ENCODE results near the gene TMEM217. TPM values are rescaled to one million over a fixed set of nuclear protein-coding genes. Genes with fewer than 3 reads are reported as not detected.

The TMEM217 gene
- total and polyA plus RNA-seq, 2 experiments from 2014 or later, result 1.3 to 4.5 TPM

GRCh38 chr6:37269105-37269504 lies 11.2 kb upstream of the TMEM217 start:
- DNase-seq (ENCODE audit: low read depth in 1 of 2, low spot score in 1 of 2), result no peak
- peaks cover 3% of the 10 kb centered on the region for H3K36me3 ChIP-seq
- H3K27me3 ChIP-seq, result no peaks in the 10 kb centered on the region
- no peaks in the 10 kb centered on the region for H3K9me3 ChIP-seq (ENCODE audit: low read depth)
- no peak overlapping the region for H3K4me3 ChIP-seq
- H3K27ac ChIP-seq, result no peak overlapping the region
- TF ChIP-seq CTCF (IDR thresholded peaks at IDR 0.05; ENCODE audit: low read depth, low read length), result no peak
- H3K4me1 ChIP-seq (ENCODE audit: low read depth), result no peaks in the 10 kb centered on the region

- Histone ChIP-seq H3K4me1 (ENCODE audit: low read depth) (peaks cover 3% of the 10 kb centered on the region), H3K36me3 (peaks cover 3% of the 10 kb centered on the region), H3K4me3 (no peak overlapping the region), H3K27ac (no peak overlapping the region), H3K9me3 (ENCODE audit: low read depth) (no peaks in the 10 kb centered on the region), H3K27me3 (no peaks in the 10 kb centered on the region)
- TF ChIP-seq CTCF (IDR thresholded peaks at IDR 0.05; ENCODE audit: low read depth, low read length), result no peak
- DNase-seq (ENCODE audit: low read depth in 1 of 2, low spot score in 1 of 2), result no peak
Observed at GRCh38 chr6:37265860-37266259, 7.9 kb upstream of the TMEM217 start.

- Histone ChIP-seq H3K4me1 (ENCODE audit: low read depth) (peaks cover 3% of the 10 kb centered on the region), H3K4me3 (no peak overlapping the region), H3K9me3 (ENCODE audit: low read depth) (no peaks in the 10 kb centered on the region), H3K27ac (no peak overlapping the region), H3K36me3 (no peaks in the 10 kb centered on the region), H3K27me3 (no peaks in the 10 kb centered on the region)
- DNase-seq (ENCODE audit: low read depth in 1 of 2, low spot score in 1 of 2), result no peak
- TF ChIP-seq CTCF (IDR thresholded peaks at IDR 0.05; ENCODE audit: low read depth, low read length), result no peak
Observed at GRCh38 chr6:37265001-37265400, 7.1 kb upstream of the TMEM217 start.

GRCh38 chr6:37262446-37263026 lies 4.6 kb upstream of the TMEM217 start:
- Histone ChIP-seq H3K4me1 (ENCODE audit: low read depth) (peaks cover 7% of the 10 kb centered on the region), H3K9me3 (ENCODE audit: low read depth) (no peaks in the 10 kb centered on the region), H3K4me3 (no peak overlapping the region), H3K27ac (no peak overlapping the region), H3K27me3 (no peaks in the 10 kb centered on the region), H3K36me3 (no peaks in the 10 kb centered on the region)
- TF ChIP-seq CTCF (IDR thresholded peaks at IDR 0.05; ENCODE audit: low read depth, low read length), result no peak
- DNase-seq (ENCODE audit: low read depth in 1 of 2, low spot score in 1 of 2), result no peak

- peaks cover 7% of the 10 kb centered on the region for H3K4me1 ChIP-seq (ENCODE audit: low read depth)
- no peaks in the 10 kb centered on the region for H3K36me3 ChIP-seq
- DNase-seq (ENCODE audit: low read depth in 1 of 2, low spot score in 1 of 2), result no peak
- no peak overlapping the region for H3K27ac ChIP-seq
- TF ChIP-seq CTCF (IDR thresholded peaks at IDR 0.05; ENCODE audit: low read depth, low read length), result no peak
- no peak overlapping the region for H3K4me3 ChIP-seq
- H3K9me3 ChIP-seq (ENCODE audit: low read depth), result no peaks in the 10 kb centered on the region
- H3K27me3 ChIP-seq, result no peaks in the 10 kb centered on the region
Observed at GRCh38 chr6:37261198-37261597, 3.3 kb upstream of the TMEM217 start.
